Measurements from ENCODE around the gene MDGA2.
"Not testable (repeated sequence)": the region's sequence is repeated elsewhere in the genome, so short reads cannot be mapped to it uniquely, and the experiment has no call there.

MDGA2 gene

DNA sequence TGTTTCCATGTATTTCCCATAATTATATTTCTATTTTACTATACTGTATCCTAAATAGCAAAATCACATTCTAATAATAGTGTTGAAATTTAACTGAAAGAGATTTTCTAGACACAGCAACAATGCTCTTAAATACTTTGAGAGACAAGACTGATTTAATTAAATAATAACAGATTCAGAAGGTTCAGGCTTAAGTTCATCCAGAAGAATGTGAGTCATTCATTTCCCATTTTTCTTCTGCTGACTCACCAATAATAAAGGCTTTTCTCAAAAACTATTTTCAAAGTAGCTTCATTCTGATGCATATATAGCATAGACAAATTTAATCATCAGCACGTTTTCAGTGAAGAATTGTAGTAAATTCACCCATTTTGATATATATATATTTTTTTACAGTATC is 481.4 kb downstream of the MDGA2 start:
- H3K4me3 ChIP-seq (ENCODE audit: low read depth, low read length) = no peak overlapping the region
- TF ChIP-seq, protein P1, sequence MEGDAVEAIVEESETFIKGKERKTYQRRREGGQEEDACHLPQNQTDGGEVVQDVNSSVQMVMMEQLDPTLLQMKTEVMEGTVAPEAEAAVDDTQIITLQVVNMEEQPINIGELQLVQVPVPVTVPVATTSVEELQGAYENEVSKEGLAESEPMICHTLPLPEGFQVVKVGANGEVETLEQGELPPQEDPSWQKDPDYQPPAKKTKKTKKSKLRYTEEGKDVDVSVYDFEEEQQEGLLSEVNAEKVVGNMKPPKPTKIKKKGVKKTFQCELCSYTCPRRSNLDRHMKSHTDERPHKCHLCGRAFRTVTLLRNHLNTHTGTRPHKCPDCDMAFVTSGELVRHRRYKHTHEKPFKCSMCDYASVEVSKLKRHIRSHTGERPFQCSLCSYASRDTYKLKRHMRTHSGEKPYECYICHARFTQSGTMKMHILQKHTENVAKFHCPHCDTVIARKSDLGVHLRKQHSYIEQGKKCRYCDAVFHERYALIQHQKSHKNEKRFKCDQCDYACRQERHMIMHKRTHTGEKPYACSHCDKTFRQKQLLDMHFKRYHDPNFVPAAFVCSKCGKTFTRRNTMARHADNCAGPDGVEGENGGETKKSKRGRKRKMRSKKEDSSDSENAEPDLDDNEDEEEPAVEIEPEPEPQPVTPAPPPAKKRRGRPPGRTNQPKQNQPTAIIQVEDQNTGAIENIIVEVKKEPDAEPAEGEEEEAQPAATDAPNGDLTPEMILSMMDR (IDR thresholded peaks at IDR 0.05; ENCODE audit: insufficient read depth, low read depth, low read length, missing control alignments) = no peak
- no peak for DNase-seq (ENCODE audit: low read depth)

GRCh38 chr14:47192203-47192602 is 483.2 kb downstream of the MDGA2 start:
- not testable (repeated sequence) for DNase-seq (ENCODE audit: low read depth)

DNA sequence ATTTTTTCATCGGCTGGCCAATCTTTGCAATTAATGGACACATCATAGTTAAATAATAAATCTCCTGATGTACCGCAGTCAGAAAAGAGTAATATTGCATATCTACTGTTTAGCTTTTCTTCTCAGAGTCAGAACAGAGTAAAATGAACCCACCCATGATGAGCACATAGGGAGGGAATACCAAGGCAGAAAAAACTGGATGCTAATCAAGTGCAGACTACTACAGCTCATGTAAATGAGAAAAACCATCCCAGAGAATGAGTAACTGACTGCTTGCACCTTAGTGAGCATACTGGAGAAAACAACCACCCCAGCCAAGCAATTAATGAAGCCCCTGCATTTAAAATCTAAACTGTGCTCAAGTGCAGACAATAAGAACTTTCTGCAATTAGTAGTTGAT is 483.7 kb downstream of the MDGA2 start:
- no peak for DNase-seq (ENCODE audit: low read depth)
- TF ChIP-seq, protein P1 (IDR thresholded peaks at IDR 0.05; ENCODE audit: insufficient read depth, low read depth, low read length, missing control alignments) = no peak
- no peak overlapping the region for H3K4me3 ChIP-seq (ENCODE audit: low read depth, low read length)

More at GRCh38 chr14:47192203-47192602, 483.2 kb downstream of the MDGA2 start:
- H3K4me3 ChIP-seq (ENCODE audit: low read depth, low read length) = not testable (repeated sequence)

DNA sequence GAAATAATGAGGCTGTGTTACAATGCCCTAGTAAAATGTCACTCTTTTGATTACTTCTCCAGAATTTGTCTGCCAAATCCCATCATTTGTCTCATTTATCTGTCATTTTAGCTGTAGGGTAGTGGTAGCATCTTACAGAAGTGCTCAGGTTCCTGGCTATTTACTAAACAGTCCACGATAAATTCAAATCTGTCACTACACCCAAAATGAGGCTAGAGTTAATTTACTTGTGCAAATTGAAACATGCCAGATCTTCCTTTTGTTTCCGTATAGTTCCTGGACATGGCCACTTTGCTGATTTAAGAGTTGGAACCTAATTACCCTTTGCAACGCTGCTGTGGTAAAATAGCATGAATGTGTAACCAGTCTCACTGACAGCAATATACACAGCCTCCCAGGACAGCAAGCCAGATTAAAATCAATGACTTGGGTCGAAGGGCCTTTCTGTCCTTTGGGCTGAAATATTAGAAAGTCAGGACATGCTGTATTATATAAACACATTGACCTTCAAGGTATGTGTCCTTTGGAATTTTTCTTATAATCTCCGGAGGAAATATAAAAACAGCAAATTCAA is 485.4 kb downstream of the MDGA2 start:
- H3K4me3 ChIP-seq (ENCODE audit: low read depth, low read length) = no peak overlapping the region
- TF ChIP-seq, protein P1 (IDR thresholded peaks at IDR 0.05; ENCODE audit: insufficient read depth, low read depth, low read length, missing control alignments) = no peak
- no peak for DNase-seq (ENCODE audit: low read depth)

DNA sequence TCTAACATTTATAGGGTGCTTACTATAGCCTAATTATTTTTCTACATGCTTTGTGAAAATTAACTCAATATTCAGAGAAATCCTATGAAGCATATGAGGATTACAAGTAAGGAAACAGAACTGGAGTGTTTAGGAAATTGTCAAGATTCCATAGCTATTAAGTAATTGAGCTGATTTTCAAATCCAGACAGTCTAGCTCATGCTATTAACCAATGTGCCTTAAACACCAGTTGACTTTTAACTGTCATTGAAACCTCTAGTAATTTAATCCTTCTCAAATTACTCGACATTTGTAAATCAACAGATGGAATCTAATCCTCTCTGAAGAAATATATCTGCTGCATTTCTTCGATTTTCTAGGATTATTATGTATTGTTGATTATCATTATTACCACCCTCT is 488.9 kb downstream of the MDGA2 start:
- TF ChIP-seq, protein P1 (IDR thresholded peaks at IDR 0.05; ENCODE audit: insufficient read depth, low read depth, low read length, missing control alignments) = no peak
- no peak for DNase-seq (ENCODE audit: low read depth)
- no peak overlapping the region for H3K4me3 ChIP-seq (ENCODE audit: low read depth, low read length)

DNA sequence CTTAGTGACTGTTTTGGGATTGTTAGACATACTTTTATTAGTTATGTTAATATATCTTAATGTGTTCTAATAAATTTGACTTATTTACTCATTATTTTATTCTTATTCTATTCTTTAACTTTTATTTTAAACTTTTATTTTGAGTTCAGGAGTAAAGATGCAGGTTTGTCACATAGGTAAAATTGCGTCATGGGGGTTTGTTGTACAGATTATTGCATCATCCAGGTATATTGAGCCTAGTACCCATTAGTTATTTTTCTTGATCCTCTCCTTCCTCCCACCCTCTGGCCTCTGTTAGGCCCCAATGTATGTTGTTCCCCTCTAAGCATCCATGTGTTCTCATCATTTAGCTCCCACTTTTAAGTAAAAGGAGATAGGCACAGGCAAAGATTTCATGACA is 495.5 kb downstream of the MDGA2 start:
- H3K4me3 ChIP-seq (ENCODE audit: low read depth, low read length) = no peak overlapping the region
- no peak for DNase-seq (ENCODE audit: low read depth)
- TF ChIP-seq, protein P1 (IDR thresholded peaks at IDR 0.05; ENCODE audit: insufficient read depth, low read depth, low read length, missing control alignments) = no peak

- DNase-seq (ENCODE audit: low read depth); H3K4me3 ChIP-seq (ENCODE audit: low read depth, low read length): not testable (repeated sequence)
Observed at GRCh38 chr14:47171896-47172295, 503.5 kb downstream of the MDGA2 start.

- no peak overlapping the region for H3K4me3 ChIP-seq (ENCODE audit: low read depth, low read length)
- TF ChIP-seq, protein P1 (IDR thresholded peaks at IDR 0.05; ENCODE audit: insufficient read depth, low read depth, low read length, missing control alignments) = no peak
- no peak for DNase-seq (ENCODE audit: low read depth)
Observed at GRCh38 chr14:47167402-47167801, 508.0 kb downstream of the MDGA2 start.
